H1 (cell line): ENCODE data around the gene NFASC.

Source experiments
- POLR2AphosphoS5 ChIP-seq: IDR thresholded peaks from 2 replicates; pipeline ENCODE4 v1.6.1; 2011; ENCODE audit warnings: low read depth, low read length
- TF ChIP-seq, protein P1 (sequence below), 3 experiments: IDR thresholded peaks; 1 replicate in 2 of 3; 2 replicates in 1 of 3; pipeline versions ENCODE4 v1.5.1 to v1.6.1; 2011; ENCODE audit warnings: low read length in 3 of 3, mild to moderate bottlenecking in 3 of 3, inconsistent platforms in 2 of 3, low read depth in 1 of 3, moderate library complexity in 1 of 3; ENCODE audit not compliant: insufficient read depth in 1 of 3; ENCODE audit errors: control extremely low read depth in 1 of 3

DNA sequence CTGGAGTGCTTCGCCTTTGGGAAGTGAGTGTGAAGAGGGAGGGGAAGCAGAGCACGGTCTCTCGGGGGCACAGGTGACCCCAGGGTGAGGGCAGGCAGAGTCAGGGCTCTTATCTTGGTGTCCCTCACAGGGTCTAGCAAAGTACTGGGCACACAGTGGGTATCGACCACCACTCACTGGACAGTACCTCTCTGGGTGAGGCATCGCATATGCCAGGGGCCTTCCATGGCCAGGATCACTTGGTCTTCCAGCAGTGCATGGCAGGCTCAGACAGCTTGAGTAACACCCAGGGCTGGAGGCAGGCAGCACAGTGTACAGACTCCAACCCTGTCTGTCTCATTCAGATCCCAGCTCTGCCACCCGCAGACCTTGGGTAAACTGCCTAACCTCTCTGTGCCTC, 189.0 kb downstream of the NFASC start:
- no peak for TF ChIP-seq POLR2AphosphoS5
- TF ChIP-seq, protein P1, sequence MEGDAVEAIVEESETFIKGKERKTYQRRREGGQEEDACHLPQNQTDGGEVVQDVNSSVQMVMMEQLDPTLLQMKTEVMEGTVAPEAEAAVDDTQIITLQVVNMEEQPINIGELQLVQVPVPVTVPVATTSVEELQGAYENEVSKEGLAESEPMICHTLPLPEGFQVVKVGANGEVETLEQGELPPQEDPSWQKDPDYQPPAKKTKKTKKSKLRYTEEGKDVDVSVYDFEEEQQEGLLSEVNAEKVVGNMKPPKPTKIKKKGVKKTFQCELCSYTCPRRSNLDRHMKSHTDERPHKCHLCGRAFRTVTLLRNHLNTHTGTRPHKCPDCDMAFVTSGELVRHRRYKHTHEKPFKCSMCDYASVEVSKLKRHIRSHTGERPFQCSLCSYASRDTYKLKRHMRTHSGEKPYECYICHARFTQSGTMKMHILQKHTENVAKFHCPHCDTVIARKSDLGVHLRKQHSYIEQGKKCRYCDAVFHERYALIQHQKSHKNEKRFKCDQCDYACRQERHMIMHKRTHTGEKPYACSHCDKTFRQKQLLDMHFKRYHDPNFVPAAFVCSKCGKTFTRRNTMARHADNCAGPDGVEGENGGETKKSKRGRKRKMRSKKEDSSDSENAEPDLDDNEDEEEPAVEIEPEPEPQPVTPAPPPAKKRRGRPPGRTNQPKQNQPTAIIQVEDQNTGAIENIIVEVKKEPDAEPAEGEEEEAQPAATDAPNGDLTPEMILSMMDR (IDR thresholded peaks at IDR 0.05; ENCODE audit: control extremely low read depth in 1 of 3, insufficient read depth in 1 of 3, low read depth in 1 of 3, low read length in 3 of 3): no peak
